Memory B cell (primary cell): ENCODE measurements around the gene SUZ12.
"Not testable (repeated sequence)": the region's sequence is repeated elsewhere in the genome, so short reads cannot be mapped to it uniquely, and the experiment has no call there.

Experiments
- ATAC-seq: fragments of 150-1000 bp; cut with Tn5 transposase; 2 replicates; pipeline ENCODE4 v1.10.0; 2021; ENCODE audit warnings: low read depth, mild to moderate bottlenecking, moderate library complexity
- DNase-seq, 2 donors: peaks; one replicate each; pipeline ENCODE4 v3.0.0; 2022; ENCODE audit warnings: low spot score in 2 of 2
- H3K27ac Mint-ChIP-seq: one replicate; pipeline ENCODE4 v1.8.0; 2022; ENCODE audit warnings: mild to moderate bottlenecking, moderate library complexity, mixed read lengths
- H3K27me3 Mint-ChIP-seq: one replicate; pipeline ENCODE4 v1.8.0; 2022; ENCODE audit warnings: mixed read lengths
- H3K36me3 Mint-ChIP-seq: one replicate; pipeline ENCODE4 v1.8.0; 2022; ENCODE audit warnings: mild to moderate bottlenecking, mixed read lengths
- H3K4me1 Mint-ChIP-seq: one replicate; pipeline ENCODE4 v1.8.0; 2022; ENCODE audit warnings: mixed read lengths
- H3K4me3 Mint-ChIP-seq: one replicate; pipeline ENCODE4 v1.8.0; 2022; ENCODE audit warnings: mild to moderate bottlenecking, moderate library complexity, mixed read lengths
- H3K9me3 Mint-ChIP-seq: one replicate; pipeline ENCODE4 v1.8.0; 2022; ENCODE audit warnings: mixed read lengths

SUZ12 gene

GRCh38 chr17:32040246-32040645 is 103.4 kb downstream of the SUZ12 start:
- ATAC-seq, DNase-seq, H3K4me3 Mint-ChIP-seq, H3K4me1 Mint-ChIP-seq, H3K9me3 Mint-ChIP-seq, H3K27me3 Mint-ChIP-seq, H3K27ac Mint-ChIP-seq: not testable (repeated sequence)
- H3K36me3 Mint-ChIP-seq, result peaks cover 19% of the 10 kb centered on the region

- not testable (repeated sequence) for H3K27ac Mint-ChIP-seq, H3K27me3 Mint-ChIP-seq, H3K9me3 Mint-ChIP-seq, H3K4me3 Mint-ChIP-seq, ATAC-seq, DNase-seq, H3K4me1 Mint-ChIP-seq
- peaks cover 15% of the 10 kb centered on the region for H3K36me3 Mint-ChIP-seq
These were observed 104.6 kb downstream of the SUZ12 start for GRCh38 chr17:32041306-32041875.

- not testable (repeated sequence) for H3K27me3 Mint-ChIP-seq, H3K4me3 Mint-ChIP-seq, ATAC-seq, H3K4me1 Mint-ChIP-seq, DNase-seq, H3K27ac Mint-ChIP-seq, H3K9me3 Mint-ChIP-seq
- peaks cover 13% of the 10 kb centered on the region for H3K36me3 Mint-ChIP-seq
These were observed 105.5 kb downstream of the SUZ12 start for GRCh38 chr17:32042266-32042665.

GRCh38 chr17:32045611-32046010 is 108.8 kb downstream of the SUZ12 start:
- H3K36me3 Mint-ChIP-seq, result peaks cover 13% of the 10 kb centered on the region
- ATAC-seq, H3K27ac Mint-ChIP-seq, H3K4me1 Mint-ChIP-seq, H3K4me3 Mint-ChIP-seq, H3K27me3 Mint-ChIP-seq, H3K9me3 Mint-ChIP-seq, DNase-seq: not testable (repeated sequence)

- not testable (repeated sequence) for H3K4me1 Mint-ChIP-seq, H3K9me3 Mint-ChIP-seq, H3K4me3 Mint-ChIP-seq, H3K27me3 Mint-ChIP-seq, DNase-seq, ATAC-seq
- H3K36me3 Mint-ChIP-seq, result peaks cover 12% of the 10 kb centered on the region
- H3K27ac Mint-ChIP-seq, result peak overlapping the region; percentile 38
These were observed 110.9 kb downstream of the SUZ12 start for GRCh38 chr17:32047663-32048062.
